Activated CD8-positive, alpha-beta T cell treated with anti-CD3 and anti-CD28 coated beads for 36 hours (primary cell): ENCODE data around the gene TCOF1. TPM values are rescaled to one million over a fixed set of nuclear protein-coding genes. Genes with fewer than 3 reads are reported as not detected.
"Not testable (repeated sequence)": the region's sequence is repeated elsewhere in the genome, so short reads cannot be mapped to it uniquely, and the experiment has no call there.

Experiments
- ATAC-seq: fragments of 200-7000 bp; cut with Tn5 transposase; one replicate; pipeline ENCODE4 v1.10.0; 2021; ENCODE audit warnings: mild to moderate bottlenecking, moderate library complexity
- CTCF ChIA-PET: fragments of 350-600 bp; sonication (Branson Sonifier 250); formaldehyde crosslinking; loops from one replicate; lab custom pipeline; 2021; ENCODE audit warnings: antibody characterized with exemption; lab: Charles Lee
- POLR2A ChIA-PET: fragments of 350-600 bp; sonication (Branson Sonifier 250); formaldehyde crosslinking; loops from one replicate; lab custom pipeline; 2021; ENCODE audit warnings: antibody characterized with exemption; lab: Charles Lee
- DNase-seq: peaks from one replicate; pipeline ENCODE4 v3.0.0-alpha.2; 2020
- H3K27ac Mint-ChIP-seq: one replicate; pipeline ENCODE4 v1.8.0; 2021; ENCODE audit warnings: mild to moderate bottlenecking, mixed read lengths
- H3K27me3 Mint-ChIP-seq: one replicate; pipeline ENCODE4 v1.8.0; 2021; ENCODE audit warnings: mixed read lengths
- H3K36me3 Mint-ChIP-seq: one replicate; pipeline ENCODE4 v1.8.0; 2021; ENCODE audit warnings: low read depth, mixed read lengths
- H3K4me1 Mint-ChIP-seq: one replicate; pipeline ENCODE4 v1.8.0; 2021; ENCODE audit warnings: low read depth, mixed read lengths
- H3K4me3 Mint-ChIP-seq: one replicate; pipeline ENCODE4 v1.8.0; 2021; ENCODE audit warnings: mild to moderate bottlenecking, moderate library complexity, mixed read lengths
- H3K9me3 Mint-ChIP-seq: one replicate; pipeline ENCODE4 v1.8.0; 2021; ENCODE audit warnings: mixed read lengths
- intact Hi-C: fragments of 100-400 bp; cut with micrococcal nuclease; formaldehyde crosslinking; loops from one replicate; pipeline ENCODE4 v1.10.0; 2022
- total RNA-seq, 2 experiments: library from RNA; stranded (reverse); gene quantifications; one replicate each; pipeline ENCODE4 v1.2.3, GENCODE V29; 2021
- TF ChIP-seq, protein P1 (sequence below): fragments of 200-600 bp; IDR thresholded peaks from one replicate; pipeline ENCODE4 v1.8.0; 2022; ENCODE audit warnings: antibody characterized with exemption, mild to moderate bottlenecking

The TCOF1 gene
- total RNA-seq, 2 experiments from 2014 or later, result 114 to 117 TPM

DNA sequence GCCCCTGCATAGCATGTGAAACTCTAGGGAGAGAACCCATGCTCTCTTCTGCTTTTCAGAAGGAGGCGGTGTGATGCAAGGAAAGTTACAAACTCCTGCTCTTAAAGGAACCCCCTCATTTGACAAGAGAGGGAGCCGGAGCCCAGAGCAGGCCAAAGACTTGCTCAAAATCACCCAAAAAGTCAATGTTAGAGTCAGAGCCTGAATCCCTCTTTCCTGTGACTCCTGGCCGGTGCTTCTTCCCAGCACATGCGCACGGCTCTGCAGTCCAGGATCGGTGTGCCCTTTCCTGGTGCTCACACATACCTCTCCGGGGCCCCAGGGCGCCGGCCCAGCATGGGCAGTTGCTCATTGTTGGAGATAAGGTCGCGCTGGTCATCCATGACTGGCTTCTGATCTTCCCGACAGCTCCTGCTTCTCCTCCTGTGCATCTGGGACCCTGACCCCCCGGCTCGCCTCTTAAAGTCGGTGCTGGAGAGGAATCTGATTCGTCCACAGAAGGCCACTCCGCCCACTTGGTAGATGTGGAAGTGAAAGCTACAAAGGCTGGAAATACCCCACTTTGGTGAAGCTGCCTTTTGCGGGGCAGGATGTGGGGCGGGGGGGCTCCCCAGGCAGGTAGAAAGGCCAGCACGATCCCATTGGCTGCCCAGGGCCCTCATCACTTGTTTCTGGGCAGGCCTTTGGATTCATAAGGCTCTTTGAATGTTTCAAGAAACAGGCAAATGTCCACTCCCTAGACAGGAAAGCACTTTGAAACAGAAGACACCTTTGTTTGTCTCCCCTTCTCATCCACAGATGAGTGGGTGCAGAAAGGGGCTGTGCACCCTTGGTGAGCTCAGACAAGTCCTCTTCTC, 55.0 kb downstream of the TCOF1 start, which contains the start of gene CD74:
TSS of gene CD74 (minus strand) at position 592 of the 857 bp plus-strand sequence. CDS start at position 431, 161 bp downstream.
- intact Hi-C loops, result no loop called here
- CTCF ChIA-PET, result interaction anchor here (0.7 to 4.3 kb wide), 7 partner anchors 10 to 38 kb away, joined by 3 to 40 read pairs (median 7); no protein-coding TSS in a partner anchor
- peak within 1 kb of the TSS; percentile 99 for H3K27ac Mint-ChIP-seq
- H3K9me3 Mint-ChIP-seq, result no peaks in the 10 kb centered on the region
- no peaks in the 10 kb centered on the region for H3K27me3 Mint-ChIP-seq
- POLR2A ChIA-PET, result interaction anchor here (0.6 to 5.2 kb wide), 22 partner anchors 8 to 412 kb away, joined by 3 to 57 read pairs (median 4); partner anchors contain the start of genes HMGXB3, RPS14, TCOF1 and TIGD6
- ATAC-seq (peak; percentile 91), DNase-seq (peak; percentile 99)
- TF ChIP-seq, protein P1, sequence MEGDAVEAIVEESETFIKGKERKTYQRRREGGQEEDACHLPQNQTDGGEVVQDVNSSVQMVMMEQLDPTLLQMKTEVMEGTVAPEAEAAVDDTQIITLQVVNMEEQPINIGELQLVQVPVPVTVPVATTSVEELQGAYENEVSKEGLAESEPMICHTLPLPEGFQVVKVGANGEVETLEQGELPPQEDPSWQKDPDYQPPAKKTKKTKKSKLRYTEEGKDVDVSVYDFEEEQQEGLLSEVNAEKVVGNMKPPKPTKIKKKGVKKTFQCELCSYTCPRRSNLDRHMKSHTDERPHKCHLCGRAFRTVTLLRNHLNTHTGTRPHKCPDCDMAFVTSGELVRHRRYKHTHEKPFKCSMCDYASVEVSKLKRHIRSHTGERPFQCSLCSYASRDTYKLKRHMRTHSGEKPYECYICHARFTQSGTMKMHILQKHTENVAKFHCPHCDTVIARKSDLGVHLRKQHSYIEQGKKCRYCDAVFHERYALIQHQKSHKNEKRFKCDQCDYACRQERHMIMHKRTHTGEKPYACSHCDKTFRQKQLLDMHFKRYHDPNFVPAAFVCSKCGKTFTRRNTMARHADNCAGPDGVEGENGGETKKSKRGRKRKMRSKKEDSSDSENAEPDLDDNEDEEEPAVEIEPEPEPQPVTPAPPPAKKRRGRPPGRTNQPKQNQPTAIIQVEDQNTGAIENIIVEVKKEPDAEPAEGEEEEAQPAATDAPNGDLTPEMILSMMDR, result no peak
- H3K36me3 Mint-ChIP-seq, result peaks cover 15% of the 10 kb centered on the region
- peak within 1 kb of the TSS; percentile 97 for H3K4me3 Mint-ChIP-seq
- H3K4me1 Mint-ChIP-seq, result peaks cover 39% of the 10 kb centered on the region

DNA sequence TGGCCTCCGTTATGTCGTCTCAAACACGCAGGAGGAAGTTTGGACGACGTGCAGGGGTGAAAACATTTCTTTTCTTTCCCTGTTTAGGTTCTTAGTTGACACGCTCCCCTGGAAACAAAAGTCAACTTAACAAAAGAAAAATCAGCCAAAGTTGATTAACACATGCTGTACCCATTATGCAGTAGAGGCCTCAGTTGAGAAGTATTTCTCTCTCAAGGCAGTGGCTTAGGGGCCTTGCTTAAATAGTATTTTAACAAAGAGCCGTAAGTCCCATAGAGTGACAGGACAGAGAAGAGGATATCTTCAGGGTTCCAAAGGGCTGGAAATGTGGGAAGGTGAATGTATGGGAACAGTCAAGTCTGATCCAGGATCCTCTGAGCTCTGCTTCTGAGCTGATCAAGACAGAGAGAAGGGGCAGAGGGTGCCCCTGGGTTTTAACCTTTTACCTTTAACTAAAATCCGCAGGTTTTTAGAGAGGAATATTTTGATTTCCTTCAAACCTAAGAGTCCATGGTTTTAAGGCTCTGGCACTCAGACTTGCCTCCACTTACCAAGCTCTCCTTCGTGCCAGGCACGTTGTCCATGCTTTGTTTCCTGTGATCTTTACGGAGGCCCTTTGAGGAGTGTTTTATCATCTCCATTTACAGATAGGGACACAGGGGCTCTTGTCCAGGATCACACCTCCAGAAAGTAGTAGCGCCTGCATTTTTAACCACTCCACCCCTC, 55.8 kb downstream of the TCOF1 start:
- Mint-ChIP-seq H3K27me3 (no peaks in the 10 kb centered on the region), H3K4me1 (peaks cover 37% of the 10 kb centered on the region), H3K27ac (peak overlapping the region; percentile 99), H3K36me3 (peaks cover 15% of the 10 kb centered on the region), H3K9me3 (no peaks in the 10 kb centered on the region), H3K4me3 (peak overlapping the region; percentile 97)
- no peak for ATAC-seq
- no peak for DNase-seq
- intact Hi-C loops, result no loop called here
- ChIA-PET POLR2A (interaction anchor here (0.7 to 5.2 kb wide), 17 partner anchors 9 to 413 kb away, joined by 3 to 57 read pairs (median 5); partner anchors contain the start of genes HMGXB3, RPS14, TCOF1 and TIGD6), CTCF (interaction anchor here (0.7 to 4.3 kb wide), 5 partner anchors 14 to 37 kb away, joined by 3 to 40 read pairs (median 7); no protein-coding TSS in a partner anchor)
- TF ChIP-seq, protein P1, result no peak

DNA sequence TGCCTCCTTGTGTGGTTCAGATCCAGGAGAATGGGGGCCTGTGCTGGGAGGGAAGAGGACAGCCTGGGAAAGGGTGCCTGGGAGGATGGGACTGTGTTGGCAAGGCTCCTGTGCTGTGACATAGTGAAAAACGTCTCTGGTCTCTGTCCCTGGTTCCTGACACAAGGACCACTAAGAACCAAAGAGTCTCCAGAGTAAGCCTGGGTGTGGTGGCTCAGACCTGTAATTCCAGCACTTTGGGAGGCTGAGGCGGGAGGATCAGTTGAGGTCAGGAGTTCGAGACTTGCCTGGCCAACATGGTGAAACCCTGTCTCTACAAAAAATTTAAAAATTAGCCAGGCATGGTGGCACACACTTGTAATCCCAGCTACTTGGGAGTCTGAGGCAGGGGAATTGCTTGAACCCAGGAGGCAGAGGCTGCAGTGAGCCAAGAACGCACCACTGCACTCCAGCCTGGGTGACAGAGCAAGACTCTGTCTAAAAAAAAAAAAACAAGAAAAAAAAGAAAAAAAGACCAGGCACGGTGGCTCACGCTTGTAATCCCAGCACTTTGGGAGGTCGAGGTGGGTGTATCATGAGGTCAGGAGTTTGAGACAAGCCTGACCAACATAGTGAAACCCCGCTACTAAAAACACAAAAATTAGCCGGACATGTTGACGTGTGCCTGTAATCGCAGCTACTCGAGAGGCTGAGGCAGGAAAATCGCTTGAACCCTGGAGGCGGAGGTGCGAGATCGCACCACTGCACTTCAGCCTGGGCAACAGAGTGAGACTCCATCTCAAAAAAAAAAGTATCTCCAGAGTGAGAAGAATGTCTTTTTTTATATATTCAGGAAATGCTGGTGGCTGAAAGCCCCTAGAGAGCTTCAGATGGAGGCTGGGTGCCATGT, 56.6 kb downstream of the TCOF1 start:
- not testable (repeated sequence) for DNase-seq
- Mint-ChIP-seq H3K27ac (peak overlapping the region; percentile 99), H3K4me1 (peaks cover 32% of the 10 kb centered on the region)

DNA sequence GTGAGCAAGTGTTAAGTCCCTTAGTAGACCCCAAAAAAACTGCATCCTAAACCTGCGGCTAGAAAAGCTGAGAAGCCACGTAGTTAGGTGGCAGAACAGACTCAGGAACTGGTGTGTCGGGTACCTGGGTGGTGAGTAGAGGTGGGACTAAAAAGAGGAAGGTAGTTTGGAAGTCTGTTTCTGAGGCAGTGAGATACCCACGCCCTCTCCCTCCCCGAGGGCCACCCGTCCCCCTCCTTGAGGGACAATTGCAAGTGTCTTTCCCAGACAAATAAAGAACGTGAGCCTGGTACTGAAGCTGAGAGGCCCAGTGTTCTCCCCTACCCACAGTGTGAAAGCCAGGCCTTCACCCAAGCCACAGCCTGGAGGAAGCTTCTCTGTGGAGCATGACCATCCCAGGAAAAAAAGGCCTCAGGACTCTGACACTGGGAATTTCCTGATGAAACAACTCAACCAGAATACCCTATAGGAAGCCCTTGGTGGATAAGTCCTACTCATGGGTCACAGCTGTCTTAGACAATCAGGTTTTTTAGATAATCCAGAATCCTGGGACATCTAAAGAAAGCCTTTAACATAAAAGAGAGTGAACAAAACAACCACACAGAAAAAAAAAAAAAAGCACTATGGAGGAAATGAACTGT, 62.3 kb downstream of the TCOF1 start:
- POLR2A ChIA-PET, result interaction anchor here (0.6 to 1.0 kb wide), 4 partner anchors 19 to 209 kb away, joined by 3 to 4 read pairs (median 3); no protein-coding TSS in a partner anchor
- intact Hi-C loops, result no loop called here
- H3K9me3 Mint-ChIP-seq, result no peaks in the 10 kb centered on the region

More for the DNA sequence above, 56.6 kb downstream of the TCOF1 start:
- CTCF ChIA-PET, result interaction anchor here (1.0 to 4.3 kb wide), 4 partner anchors 15 to 37 kb away, joined by 3 to 40 read pairs (median 6); no protein-coding TSS in a partner anchor
- ATAC-seq, H3K9me3 Mint-ChIP-seq, H3K27me3 Mint-ChIP-seq, intact Hi-C loops, H3K4me3 Mint-ChIP-seq: not testable (repeated sequence)
- peaks cover 13% of the 10 kb centered on the region for H3K36me3 Mint-ChIP-seq
- POLR2A ChIA-PET, result interaction anchor here (0.6 to 5.2 kb wide), 6 partner anchors 13 to 198 kb away, joined by 3 to 57 read pairs (median 4); no protein-coding TSS in a partner anchor

More for the DNA sequence above, 62.3 kb downstream of the TCOF1 start:
- CTCF ChIA-PET, result interaction anchor here (3.1 kb wide), 1 partner anchor 15 kb away, joined by 15 read pairs; no protein-coding TSS in a partner anchor
- H3K4me1 Mint-ChIP-seq, result peaks cover 6% of the 10 kb centered on the region
- ATAC-seq (peak; percentile 10), DNase-seq (no peak)
- no peak overlapping the region for H3K4me3 Mint-ChIP-seq
- no peaks in the 10 kb centered on the region for H3K36me3 Mint-ChIP-seq
- no peak overlapping the region for H3K27ac Mint-ChIP-seq
- H3K27me3 Mint-ChIP-seq, result no peaks in the 10 kb centered on the region
- TF ChIP-seq, protein P1, result no peak
